Measurements from ENCODE around the gene TGFBR3L.
"Not testable (repeated sequence)": the region's sequence is repeated elsewhere in the genome, so short reads cannot be mapped to it uniquely, and the experiment has no call there.

TGFBR3L gene

GRCh38 chr19:7959211-7959610, 44.6 kb downstream of the TGFBR3L start:
- DNase-seq (ENCODE audit: low spot score) = no peak

DNA sequence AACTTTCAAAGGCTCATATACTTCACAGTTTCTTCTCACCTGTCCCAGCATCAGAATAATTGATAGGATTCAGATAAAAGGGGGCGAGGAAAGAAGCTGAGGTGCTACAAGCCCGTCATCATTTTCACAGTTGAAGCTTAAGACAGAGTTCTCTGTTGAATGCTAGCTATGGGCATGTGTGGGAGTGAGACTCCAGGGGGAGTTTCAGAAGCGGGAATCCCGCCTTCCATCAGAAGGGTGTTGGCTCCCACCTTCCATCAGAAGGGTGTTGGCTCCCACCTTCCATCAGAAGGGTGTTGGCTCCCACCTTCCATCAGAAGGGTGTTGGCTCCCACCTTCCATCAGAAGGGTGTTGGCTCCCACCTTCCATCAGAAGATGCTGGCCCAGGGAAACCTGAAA, 46.5 kb downstream of the TGFBR3L start:
- not testable (repeated sequence) for DNase-seq (ENCODE audit: low spot score)

DNA sequence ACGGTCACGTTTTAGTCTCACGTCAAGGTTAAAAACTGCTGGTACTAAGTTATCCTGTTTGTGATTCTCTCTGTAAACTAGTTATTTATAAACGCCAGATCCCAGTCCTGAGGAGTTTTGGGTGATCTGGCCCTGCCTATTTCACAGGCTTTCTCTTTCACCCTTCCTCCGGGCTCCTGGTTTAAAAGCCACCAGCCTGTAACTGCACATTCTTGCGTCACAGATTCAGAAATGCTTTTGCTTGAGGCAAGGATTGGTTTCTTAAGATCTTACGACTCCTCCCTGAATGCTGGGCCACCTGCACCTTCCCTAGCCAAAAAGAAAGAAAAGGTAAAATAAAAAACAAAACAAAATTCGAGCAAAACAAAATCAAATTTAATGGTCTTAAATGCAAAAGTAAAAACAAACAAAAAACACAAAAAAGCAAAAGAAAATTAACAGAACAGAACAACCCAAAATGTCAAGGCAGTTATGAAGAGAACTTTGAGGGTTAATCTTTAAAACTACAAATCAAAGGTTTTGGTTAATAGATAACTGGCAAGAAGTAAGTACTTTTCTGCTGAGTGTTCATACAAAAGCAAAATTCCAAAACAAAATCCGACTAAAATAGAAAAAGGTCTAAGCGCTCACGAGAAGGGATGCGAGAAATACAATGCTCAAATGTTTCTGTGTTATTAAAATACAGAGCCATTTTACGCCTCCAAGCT, 47.4 kb downstream of the TGFBR3L start:
- DNase-seq (ENCODE audit: low spot score) = peak; percentile 53

DNA sequence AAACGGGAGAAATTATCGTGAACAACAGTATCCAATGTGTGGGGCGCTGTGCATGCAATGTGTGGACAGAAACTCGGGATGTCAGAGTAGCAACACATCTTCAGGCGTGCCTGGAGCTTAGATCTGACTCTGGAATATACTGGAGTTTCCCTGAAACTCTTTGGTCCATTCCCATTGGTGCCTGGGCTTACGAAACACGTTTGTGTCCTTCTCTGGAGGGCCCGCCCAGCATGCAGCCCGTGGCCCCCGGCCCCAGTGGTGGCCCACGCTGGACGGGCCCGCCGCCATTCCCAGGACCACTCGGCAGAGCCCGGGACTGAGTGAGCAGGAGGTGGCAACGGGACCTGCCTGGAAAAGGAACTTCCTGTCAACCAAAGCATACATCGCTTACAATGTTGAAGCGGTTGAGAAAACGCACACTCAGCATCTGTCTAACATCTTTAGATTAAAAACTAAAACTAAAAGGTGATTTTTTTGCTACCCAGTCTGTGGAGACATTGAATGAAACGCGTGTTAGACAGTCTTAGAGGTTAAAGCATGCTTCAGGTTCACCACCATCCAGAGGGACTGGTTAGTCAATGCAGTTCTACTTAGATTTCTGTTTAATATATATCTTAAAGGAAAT, 48.1 kb downstream of the TGFBR3L start:
- DNase-seq (ENCODE audit: low spot score) = no peak

DNA sequence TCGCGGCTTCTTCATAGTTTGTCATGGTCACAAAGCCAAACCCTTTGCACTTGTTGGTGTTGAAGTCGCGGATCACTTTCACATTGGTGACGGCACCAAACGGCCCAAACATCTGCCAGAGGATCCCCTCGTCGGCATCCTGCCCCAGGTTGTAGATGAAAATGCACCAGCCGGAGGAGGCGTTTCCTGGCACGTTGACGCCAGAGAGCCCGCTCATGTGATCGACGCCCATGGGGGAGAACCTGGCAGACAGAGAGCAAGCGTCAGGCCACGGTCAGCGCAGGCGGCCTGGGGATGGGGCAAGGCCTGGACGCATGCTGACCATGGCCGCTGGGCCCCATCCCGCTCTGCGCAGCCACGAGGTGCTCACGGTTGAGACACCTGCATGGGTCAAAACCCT, 48.9 kb downstream of the TGFBR3L start:
- DNase-seq (ENCODE audit: low spot score) = no peak

DNA sequence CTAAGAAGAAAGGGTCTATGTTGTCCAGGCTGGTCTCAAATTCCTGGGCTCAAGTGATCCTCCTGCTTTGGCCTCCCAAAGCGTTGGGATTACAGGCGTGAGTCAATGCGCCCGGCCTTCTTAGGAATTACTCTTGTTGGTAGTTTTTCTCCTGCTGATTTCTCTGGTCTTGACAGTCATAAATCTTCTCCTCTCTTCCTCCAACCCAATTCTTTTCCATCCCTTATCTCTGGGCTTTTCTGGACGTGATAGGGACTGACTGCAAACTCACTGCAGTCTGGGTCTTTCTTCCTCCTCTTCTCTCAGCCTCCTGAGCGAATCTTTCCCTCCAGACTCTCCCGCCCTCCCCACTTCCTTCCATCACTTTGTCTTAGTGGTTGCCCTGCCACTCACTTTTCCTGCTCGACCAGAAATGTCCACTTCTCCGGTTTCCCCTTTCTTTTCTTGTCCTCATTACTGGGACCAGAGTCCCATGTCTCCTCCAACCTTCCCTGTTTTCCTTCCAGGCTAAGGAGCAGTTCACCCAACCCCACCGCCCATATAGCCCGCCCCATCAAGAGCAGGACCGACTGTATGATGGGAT, 50.7 kb downstream of the TGFBR3L start:
- DNase-seq (ENCODE audit: low spot score) = no peak

DNA sequence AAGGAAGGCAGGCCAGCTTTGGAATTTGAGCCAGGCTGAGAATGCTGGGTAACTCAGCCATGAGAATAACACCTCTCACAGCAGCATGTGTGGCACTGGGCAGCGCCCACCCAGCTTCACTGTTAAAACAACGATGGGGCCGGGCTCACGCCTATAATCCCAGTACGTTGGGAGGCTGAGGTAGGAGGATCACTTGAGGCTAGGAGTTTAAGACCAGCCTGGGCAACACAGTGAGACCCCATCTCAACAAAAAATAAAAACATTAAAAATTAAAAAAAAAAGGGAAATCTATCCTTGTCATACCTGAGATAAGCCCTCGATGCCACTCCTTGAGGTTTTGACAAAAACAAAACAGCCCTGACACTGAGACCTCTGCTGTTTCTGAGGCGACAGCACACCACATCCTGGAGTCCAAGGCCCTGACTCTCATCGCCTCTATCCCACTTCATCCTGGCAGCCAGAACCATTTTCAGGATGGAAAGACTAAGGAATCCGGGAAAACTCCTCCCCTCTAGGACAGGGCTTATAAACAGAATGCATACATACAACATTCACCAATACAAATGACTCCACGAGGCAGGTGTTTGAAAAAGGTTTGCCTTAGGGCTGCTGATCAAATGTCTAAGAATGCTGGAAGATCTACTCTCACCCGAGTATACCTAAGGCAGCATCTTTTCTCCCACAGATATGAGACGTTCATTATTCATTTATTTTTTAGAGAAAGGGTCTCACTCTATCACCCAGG, 51.5 kb downstream of the TGFBR3L start:
- DNase-seq (ENCODE audit: low spot score) = no peak

DNA sequence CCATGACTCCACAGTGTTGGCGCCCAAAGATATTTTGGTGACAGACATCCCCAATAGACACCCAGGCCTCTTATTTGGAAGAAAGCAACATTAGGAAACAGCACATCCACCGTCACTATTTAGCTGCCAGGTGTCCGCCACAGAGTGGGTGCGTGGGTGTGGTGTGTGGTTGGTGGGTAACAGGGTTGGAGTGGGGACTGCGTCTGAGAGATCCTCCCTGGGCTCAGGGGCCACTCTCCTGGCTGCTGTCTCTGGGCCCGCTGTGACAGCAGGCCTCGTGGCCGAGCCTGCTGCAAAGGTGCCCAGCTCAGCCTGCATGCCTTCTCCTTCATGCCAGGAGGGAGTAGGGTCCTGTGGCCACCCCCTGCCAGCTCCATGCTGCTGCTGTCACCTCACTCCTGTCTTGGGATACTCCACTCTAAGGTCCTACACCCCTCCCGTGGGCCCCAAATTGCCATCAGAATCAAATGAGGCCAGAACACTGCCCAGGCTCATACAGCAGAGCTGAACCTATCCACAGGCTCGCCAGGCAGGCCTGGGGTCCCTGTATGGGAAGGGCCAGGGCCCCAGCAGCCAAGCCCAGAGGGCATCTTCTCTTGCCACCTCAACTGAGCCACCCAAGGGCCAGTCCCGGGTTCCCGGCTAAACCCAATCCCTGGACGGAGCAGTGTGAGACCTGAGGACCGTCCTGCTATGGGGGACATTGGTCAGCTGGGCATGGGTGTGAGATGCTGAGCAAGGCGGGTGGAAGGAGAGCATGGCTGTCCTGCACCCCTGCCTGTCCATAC, 53.6 kb downstream of the TGFBR3L start:
- DNase-seq (ENCODE audit: low spot score) = no peak

Data from kidney tubule cell (primary cell).